Stimulated activated CD4-positive, alpha-beta T cell treated with anti-CD3 and anti-CD28 coated beads, Interleukin-4, amount 100 ng/mL, for 1 hour (primary cell): ENCODE data around the gene RCBTB2.
"Not testable (repeated sequence)": the region's sequence is repeated elsewhere in the genome, so short reads cannot be mapped to it uniquely, and the experiment has no call there.

Experiments
- DNase-seq: peaks from one replicate; pipeline ENCODE4 v3.0.0-alpha.2; 2020

RCBTB2 gene

DNA sequence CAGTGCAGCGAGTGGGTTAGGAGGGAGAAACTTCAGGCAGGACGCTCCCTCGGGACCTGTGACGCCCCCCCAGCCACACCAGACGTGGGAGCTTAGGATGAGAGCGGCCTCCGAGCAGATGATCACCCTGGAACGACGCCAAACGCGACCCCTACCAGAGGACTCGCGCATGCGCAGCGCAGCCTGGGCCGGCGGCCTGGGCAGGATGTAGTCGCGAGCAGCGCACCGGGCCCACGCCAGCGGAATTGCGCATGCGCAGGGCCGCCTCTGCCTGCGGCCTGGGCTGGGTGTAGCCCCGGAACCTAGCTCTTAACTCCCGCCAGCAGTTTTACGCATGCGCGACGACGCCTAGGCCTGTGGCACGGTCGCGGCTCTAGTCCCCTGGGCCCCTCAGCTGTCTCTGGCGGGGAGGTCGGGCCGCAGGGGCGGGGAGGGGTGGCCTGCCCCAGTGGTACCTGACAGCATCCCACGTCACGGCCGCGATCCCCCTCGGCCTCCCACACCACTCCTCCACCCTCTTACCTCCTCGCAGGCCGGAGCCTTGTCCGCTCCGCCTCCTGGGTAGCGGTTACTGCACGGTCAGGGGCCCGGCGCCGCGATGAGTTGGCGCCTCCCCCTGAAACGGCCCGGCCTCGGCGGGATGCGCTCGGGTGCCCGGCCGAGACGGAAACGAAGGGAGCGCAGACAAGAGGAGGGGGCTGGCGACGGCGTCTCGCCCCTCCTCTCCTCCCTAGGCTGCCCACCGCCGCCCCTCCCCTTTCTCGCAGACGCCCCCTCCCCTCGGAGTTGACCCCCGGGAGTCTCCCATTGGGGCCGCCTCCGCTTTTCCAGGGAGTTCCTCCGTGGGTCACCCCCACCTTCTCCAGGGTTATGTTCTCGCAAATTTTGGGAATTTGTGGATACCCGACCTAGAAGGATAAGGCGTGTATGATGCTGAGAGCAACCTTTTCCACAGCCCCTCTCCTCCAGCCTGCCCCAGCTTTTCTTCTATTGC is at the start of gene RCBTB2:
Gene RCBTB2 (minus strand): TSS at position 575 of the 994 bp plus-strand sequence. CDS start 11,141 bp downstream, outside the sequence.
- DNase-seq = peak; percentile 99

DNA sequence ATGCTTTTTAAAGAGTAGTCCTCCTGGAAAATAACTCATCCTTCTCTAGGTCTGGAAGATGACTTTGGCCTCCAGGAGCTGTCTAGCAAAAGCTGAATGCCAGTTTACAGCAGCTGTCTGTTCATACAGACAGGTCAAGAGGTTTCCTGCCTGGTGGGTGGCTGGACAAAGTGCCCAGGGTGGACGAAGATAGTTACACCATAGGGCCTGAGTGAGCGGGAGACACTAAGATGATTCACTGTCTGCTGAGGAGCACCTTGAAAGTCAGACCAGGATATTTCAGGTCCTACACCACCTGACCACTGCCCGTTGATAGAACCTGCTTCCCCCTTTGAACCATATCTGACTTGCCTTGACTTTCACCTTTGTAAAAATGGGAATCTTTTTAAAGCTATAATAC is 49.2 kb upstream of the RCBTB2 start:
- DNase-seq = no peak

DNA sequence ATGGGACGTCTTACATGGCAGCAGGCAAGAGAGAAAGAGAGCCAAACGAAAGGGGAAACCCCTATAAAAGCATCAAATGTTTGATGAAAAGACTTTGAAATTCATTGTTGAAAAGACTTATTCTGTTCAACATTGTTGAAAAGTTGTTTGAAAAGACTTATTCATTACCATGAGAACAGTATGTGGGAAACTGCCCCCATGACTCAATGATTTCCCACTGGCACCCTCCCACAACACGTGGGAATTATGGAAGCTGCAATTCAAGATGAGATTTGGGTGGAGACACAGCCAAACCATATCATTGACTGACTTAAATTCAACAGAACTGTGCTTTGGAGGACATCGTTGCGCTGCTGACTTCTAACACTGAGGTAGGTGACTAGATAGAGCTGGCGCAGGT is 48.0 kb upstream of the RCBTB2 start:
- no peak for DNase-seq

DNA sequence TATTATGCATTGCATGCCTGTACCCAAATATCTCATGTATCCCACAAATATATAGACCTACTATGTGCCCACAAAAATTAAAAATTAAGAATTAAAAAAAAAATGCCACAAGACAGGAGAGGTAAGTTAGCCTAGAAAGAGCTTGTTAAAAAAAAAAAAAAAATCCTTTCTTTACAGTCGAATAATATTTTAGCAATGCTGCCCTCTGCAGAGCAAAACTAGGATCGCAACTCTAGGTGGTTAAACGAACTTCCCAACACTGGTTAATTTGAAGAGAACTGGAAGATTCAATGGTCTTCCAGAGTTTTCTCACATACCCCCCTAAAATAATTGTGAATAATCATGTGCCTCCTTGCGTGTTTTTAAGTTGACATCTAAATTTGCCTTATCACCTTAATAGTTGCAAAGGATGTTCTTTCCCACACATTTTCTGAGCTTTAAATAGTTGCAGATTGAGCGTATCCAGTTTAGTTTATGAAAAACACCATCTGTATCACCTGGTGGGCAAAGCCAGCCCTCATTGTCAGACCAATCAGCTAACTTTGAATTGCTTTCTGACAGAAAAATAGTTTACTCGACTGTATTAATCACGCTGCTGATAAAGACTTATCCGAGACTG is 47.4 kb upstream of the RCBTB2 start:
- peak; percentile 72 for DNase-seq

DNA sequence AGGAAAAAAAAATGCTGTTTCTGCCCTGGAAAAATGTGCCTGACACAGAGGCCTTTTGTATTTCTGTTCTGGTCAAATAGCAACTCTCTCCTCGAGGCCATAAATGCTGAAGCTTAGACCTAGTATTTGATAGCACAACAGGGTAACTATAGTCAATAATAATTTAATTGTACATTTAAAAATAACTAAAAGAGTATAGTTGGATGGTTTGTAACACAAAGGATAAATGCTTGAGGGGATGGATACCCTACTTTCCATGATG is 47.0 kb upstream of the RCBTB2 start:
- not testable (repeated sequence) for DNase-seq

DNA sequence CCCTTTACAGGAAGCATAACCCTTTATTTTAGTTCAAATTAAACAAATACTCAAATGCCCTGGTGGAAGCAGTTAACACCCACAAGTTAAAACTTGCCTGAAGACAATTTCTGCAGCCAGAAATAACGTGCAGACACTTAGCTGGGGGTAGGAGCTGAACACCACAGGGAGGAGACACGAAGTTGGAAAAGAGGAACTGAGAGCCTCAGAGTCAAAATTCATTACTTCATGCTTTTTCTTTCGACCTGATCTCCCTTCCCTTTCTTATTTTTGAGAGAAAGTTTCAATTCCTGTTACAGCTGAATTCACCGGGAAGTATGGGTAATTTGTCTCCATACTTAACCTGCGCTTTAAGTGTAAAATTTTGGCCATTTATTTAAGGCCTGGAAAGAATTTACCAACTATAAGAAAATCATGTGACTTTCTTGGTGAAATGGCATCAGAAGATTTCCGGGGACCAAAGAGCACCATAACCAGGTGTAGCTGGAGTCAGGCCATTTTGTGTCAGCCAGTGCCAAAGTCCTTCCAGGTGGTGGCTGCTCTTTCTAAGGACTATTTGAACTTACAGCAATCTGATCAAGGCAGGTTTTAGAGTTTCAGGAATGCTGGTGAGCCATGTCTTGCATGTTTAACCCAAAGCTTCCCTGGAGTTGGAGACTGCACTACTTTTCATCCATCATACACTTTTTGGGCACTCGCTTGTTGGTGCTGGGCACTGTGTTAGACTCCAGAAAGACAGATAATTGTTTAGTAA is 46.5 kb upstream of the RCBTB2 start:
- DNase-seq = no peak

DNA sequence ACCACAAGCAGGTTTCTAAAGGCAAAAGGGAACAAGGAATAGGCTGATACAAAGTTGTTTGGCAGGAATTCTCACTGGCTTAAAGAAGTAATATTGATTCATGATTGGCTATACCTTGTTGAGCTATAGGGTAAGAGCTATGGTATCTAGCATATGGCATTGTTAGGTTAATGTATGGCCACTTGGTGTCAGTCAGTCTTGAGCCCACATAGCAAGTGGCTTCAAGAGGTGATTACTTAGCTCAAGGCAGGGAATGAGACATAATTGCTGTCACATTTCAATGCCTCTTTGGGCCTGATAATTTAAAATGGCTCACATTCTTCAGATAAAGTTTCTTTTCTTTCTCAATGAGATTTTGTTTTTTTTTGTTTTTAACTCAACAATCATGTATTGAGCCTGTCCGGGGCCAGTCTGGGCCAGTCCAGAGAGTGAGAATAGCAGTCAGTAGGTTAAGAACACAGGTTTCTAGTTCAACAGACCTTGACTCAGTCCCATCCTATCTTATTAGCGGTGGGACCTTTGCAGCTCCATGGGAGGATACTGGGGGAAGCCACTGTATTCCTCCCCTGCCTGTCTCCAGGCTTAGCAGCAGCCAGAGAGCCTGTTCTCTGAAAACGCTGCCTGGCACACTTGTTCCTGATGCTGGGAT is 45.8 kb upstream of the RCBTB2 start:
- no peak for DNase-seq

DNA sequence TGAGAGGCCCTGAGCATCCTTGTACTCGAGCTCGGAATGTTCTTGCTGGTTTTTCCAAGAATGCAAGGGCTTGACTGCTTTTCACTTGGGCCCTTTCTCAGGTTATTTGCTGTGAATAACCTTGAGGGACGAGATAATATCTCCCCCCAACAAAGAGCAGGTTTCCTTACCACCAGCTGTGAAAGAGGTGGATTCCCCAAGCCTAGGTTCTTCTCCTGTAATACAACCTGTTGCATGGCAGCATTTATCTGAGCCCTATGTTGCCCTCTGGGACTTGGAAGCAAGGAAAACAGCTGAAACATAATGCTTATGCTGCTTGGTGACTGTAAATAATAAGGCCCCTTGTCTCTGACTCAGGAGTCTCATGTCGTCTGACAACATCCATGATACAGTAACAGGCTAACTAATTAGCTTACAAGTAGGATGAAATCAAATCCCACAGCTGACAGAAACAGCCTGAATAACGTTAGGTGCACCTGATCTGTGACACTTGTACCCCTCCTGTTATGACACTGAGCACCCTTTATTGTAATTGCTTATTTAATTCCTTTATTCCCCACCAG is 43.6 kb upstream of the RCBTB2 start:
- no peak for DNase-seq

DNA sequence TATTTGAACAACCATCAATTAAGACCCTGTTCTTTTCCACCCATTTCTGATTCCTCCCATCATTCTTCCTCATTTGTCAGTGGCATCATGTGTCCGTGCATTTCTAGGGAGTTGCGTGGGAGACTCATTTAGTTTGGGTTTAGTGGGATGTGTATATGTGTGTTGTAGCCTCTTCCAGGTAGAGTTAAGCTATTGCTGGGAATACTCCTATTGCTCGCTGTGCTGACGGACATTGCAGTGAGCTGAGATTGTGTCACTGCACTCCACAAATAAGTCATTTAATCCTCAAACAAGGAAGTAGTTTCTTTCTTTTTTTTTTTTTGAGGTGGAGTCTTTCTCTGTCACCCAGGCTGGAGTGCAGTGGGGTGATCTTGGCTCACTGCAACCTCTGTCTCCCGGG is 42.2 kb upstream of the RCBTB2 start:
- no peak for DNase-seq

DNA sequence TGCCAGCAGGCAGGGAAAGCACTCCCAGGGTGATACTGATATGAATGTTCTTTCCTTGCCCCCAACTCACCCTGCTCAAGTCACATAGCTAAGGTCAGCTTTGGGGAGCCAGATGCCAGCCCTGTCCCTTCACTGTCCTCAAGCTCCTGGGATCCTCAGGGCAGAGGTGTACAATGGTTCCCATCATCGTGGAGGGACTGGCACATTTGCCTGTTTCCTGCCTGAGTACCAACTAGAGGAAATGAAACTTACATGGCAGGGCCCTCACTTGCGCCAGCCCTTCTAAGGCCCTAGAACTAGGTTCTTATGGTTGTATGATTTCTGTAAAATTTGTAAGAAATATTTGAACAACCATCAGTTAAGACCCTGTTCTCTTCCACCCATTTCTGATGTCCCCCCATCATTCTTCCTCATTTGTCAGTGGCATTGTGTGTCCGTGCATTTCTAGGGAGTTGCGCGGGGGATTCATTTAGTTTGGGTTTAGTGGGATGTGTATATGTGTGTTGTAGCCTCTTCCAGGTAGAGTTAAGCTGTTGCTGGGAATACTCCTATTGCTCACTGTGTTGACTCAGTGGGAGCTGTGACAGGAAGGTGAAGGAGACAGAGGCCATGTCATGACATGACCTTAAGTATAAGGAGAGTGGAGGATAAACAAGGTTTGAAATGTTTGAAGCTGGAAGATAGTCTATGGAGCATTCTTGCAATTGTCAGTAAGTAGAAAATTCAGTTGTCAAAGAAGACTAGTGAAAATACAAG is 41.3 kb upstream of the RCBTB2 start:
- no peak for DNase-seq

DNA sequence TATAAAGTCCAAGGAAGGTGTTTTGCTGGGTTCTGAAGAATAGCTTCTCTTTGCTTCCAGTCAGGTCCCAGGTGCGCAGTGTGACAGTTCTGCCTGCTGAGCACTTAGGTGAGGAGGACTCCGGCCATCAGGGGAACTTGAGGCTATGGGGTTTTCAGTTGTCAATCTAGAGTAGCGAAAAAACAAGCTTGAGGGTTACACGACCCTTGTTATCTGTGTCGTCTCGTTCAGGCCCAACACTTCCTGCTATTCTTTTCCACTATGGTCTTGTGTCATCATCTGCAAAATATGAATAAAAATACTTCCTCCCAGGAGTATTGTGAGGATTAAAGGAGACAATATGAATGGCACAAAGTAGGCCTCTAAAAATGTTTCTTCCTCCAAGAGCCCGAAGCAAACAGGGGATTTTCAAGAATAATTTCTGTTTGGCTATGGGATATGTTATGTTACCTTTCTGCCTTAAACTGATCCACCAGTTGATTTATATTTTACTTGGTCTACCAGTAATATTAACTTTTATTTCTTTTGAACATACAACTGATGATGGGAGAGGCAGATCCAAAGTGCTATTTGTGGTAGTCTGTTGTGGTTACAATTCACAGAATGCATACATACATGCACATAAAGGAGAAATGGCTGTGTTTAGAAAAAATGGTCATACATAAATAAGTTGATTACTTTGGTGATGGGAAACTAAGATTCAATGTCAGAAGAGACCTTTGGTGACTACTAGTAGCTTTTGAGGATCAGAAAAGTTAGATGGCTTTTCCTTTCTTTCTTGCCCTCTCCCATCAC is 40.5 kb upstream of the RCBTB2 start:
- DNase-seq = no peak

DNA sequence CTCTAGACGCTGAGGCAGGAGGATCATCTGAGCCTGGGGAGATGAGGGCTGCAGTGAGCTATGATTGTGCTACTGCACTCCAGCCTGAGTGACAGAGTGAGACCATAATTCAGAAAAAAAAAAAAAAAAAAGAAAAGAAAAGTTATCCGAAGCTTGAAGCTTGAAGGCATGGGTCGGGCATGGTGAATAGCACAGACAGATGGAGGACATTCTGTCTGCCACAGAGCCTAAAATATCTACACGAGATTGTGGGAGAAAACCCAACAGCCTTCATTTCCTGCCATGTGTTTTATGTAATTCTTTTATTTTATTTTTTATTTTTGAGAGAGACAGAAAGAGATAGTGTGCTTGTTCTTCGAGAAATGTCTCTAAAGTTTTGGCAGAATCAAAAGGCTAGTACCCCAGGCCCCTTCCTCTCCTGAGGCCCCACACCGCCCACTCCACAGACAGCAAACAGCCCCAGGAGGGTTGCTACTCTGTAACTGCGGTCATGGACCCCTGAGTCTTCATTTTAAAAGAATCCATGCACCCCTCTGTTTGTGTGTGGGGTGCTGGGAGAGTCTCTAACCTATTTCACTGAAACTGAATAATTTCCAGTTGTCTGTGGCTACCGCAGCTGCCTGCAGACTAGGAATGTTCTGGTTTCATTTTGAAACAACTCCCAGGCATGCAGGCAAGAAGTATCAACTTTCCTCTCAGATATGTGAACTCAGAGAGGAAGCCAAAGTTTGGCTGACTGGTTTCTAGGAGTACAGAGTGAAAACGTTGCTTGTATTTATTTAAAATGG is 38.4 kb upstream of the RCBTB2 start:
- no peak for DNase-seq

DNA sequence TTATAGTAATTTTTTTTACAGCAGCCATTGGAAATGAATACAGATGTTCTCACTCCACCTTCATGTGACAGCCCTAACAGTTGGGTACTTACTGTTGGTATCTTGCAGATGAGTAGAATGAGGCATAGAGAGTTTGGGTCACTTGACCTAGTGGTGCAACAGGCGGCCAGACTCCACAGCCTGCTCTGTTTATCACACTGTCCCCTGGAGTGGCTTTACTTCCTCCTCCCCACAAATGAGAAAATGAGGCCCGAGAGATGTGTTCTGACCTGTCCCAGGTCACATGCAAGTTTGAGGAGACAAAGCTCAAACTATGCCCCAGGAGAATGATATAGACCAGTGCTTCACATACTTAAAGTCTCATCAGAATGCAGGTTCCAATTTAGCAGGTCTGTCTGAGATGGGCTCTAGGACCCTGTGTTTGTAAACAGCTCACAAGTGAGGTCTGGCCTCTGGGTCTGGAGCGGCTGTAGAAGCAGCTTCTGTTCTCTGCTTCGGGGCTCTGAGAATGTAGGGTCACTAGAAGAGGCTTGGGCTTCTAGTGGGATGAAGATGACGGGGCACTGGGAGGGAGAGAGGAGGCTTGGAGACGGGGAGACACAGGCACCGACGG is 37.4 kb upstream of the RCBTB2 start:
- no peak for DNase-seq

DNA sequence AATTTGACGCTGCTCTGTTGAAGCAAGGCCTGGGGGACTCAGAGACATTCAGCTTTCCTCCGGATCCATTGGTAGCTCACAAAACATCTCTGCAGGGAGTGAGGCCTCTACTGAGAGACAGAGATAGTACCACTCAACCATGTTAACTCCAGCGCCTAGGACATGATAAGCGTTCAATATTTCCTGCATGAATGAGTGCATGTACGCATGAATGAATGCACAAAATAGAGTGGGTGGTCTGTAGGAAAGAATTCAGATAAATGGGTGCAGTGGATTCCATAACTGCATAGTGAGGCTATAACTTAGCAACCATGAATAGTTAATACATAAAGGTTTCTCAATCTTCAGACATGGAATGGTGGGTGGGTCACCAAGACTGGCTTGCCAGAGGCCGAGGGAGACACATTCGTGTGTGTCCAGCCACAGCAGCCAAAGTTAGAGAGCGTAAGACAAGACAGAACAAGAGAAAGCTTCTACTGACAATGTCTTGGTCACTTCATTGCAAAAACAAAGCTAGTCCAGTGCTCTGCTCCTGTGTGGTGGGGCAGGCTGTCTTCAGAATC is 36.3 kb upstream of the RCBTB2 start:
- no peak for DNase-seq

DNA sequence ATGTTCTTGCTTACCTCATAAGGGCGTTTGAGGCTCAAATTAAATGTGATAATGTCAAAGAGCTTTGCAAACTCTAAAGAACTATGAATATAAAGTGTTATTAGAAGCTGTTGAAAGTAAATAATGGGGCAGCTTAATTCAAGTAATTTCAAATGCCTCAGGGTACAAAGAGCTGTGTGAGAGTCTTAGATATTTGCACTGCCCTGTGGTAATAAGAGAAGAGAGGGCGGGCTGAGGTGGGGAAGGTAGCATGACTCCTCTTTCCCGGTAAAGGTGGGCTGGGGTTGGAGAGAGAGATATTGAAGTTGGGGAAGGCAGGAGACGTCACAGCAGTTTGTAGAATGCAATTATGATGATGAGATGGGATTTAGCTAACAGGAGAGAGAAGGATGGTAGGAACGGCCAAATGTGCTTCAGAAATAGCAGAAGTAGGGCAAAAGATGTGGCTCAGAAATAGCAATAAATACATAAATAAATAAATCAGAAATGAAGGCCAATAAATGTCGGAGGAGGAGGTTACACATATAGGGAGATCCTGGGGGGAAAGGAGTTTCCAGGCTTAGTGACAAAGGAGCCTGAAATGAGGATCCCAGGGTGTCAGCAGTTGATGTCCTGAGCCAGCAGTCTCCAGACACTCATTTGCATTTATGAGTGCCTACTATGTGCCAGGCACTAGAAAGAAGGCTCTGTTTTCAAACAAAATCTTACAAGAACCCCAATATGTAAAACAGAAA is 35.7 kb upstream of the RCBTB2 start:
- DNase-seq = no peak

DNA sequence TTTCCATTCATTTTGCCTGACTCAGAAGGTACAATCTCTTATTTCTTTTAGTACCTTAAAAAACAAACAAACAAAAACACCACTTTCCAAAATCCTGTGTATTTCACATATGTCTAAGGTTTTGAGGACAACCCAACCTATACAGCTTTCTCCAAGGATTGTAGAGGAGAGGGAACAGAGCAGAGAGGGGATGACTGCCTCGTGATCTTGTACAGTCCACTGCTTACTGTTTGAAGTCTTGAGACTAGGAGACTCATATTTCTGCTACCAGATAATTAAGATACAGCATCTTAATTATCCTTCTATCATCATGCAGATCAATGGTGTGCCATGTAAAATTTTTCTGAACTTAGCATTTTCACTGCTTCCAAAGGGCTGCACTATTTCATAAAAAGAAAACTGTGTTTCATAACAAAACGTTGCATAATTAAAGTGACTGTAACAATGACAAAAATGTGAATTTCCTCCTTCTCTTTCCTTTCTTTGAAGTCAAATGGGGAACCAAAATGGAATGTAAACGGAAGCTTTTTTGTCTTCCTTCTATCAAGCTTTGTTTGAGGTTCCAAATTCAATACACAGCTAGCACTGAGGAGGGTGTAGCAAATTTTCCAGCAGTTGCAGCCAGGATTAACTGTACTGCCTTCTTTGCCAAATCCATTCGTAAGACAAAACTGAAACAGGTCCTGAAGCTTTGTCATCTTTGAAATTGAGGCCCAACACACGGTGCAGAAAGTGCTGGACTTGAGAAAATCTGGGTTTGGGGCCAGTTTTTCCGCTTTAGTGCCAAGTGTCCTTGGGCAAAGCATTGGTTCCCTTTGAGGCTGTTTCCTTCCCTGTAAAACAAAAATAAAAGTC is 34.9 kb upstream of the RCBTB2 start:
- DNase-seq = no peak

DNA sequence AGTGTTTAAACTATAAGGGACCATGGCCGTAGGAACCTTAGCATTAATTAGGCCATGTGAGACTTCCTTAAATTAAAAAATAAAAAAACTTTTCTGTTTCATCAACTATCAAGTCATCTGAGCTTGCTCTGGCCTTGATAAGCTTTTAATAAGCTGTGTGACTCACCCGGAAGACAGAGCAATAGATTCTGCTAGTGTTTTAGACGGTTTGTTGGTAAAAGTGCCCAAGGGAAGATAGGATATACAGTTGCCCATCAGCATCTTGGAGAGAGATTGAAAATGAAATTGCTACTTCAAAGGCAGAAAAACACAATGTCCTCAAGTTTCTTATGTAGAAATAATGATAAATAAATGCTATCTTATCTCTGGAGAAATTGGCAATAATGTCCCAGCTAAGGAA is 31.2 kb upstream of the RCBTB2 start:
- DNase-seq = no peak

DNA sequence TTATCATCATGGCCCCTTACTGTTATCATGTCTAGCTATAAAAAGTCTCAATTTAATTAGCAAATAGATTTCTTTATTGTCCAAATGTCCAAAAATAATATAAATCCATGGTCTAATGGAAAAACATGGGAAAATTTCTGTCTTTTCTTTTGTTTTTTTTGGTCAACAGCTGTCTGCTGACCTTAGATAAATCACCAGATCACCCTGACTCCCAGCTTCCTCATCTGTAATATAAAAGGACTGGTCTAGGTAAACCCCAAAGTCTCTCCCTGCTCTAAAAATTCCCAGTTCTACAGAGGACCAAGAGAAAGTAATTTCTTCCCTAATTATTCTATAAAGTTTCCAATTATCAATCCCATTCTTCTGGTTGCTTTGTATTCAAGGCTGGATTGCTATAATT is 30.7 kb upstream of the RCBTB2 start:
- DNase-seq = no peak
